NOMO-1 treated with dmso at 0.1 percent for 144 hours (cell line): ENCODE measurements around the gene CEP295NL.
A peak's percentile ranks its signal among the peaks of the same experiment; 100 is the strongest.
"Not testable (repeated sequence)": the region's sequence is repeated elsewhere in the genome, so short reads cannot be mapped to it uniquely, and the experiment has no call there.

Experiments
- DNase-seq: peaks from one replicate; lab custom pipeline; 2025; ENCODE audit not compliant: unreplicated experiment; lab: John Stamatoyannopoulos, UW

Gene CEP295NL

GRCh38 chr17:78910497-78911284, 7.7 kb upstream of the CEP295NL start:
- peak; percentile 57 for DNase-seq

DNA sequence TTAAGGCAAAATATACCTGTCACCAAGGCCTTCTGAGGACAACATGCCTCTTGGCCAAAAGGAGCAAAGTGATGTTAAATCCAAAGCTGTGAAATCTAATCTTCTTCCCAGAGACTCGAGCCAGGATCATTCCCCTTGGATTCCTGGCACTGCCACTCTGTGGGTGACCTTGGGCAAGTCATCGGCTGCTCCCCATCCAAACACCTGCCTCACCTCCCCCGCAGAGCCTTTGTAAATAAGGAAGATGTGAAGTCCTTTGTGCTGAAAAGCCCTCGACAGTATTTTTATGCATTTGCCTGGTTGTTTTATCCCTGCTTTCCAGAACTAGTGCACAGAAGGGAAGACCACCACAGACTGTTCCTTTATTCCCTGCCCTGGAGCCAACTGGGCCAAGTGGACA, 5.4 kb upstream of the CEP295NL start:
- DNase-seq, result no peak

- no peak for DNase-seq
Measured at GRCh38 chr17:78905541-78905940, 2.5 kb upstream of the CEP295NL start.

- DNase-seq, result no peak
Measured at GRCh38 chr17:78905116-78905515, 2.1 kb upstream of the CEP295NL start.

DNA sequence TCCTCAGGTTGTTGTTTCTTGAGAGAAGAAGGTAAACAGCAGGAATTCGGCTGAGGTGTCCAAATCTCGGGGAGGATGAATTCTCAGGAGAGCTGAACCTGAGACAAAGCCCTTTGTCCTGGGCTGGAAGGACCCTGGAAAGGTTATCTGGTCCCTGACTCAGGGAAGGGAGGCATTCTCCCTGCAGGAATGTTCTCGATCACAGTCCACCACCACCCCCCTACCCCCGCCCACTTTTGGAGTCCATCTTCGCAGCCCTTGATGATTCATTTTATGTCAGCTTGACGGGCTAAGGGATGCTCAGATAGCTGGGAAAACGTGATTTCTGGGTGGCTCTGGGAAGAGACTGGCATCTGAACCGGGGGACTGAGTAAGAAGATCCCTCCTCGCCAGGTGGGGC, 1.4 kb upstream of the CEP295NL start:
- DNase-seq, result no peak

GRCh38 chr17:78902231-78902630, 770 bp downstream of the CEP295NL start:
- not testable (repeated sequence) for DNase-seq

DNA sequence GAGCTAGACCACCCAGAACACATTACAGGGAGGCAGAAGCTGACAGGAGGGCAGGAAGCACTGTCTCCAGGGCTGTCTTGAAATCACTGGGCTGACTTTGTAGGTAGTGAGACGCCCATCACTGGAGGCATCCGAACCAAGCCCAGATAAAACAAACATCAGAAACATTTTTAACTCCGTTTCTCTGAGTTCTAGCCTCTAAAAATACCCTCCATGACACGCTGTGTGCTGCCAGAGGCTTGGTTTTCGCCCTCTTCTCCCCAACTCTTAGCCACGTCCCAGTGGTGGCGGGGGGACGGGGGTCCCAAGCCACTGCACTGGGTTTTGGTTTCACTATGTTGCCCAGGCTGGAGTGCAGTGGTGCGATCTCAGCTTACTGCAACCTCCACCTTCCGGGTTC, 1.2 kb downstream of the CEP295NL start:
- DNase-seq, result no peak

- no peak for DNase-seq
Measured at GRCh38 chr17:78900816-78901215, 2.2 kb downstream of the CEP295NL start.

GRCh38 chr17:78899361-78900260, 3.4 kb downstream of the CEP295NL start:
- DNase-seq, result no peak

- DNase-seq, result no peak
Measured at GRCh38 chr17:78898947-78899346, 4.1 kb downstream of the CEP295NL start.

GRCh38 chr17:78898075-78898836, 4.7 kb downstream of the CEP295NL start:
- no peak for DNase-seq

DNA sequence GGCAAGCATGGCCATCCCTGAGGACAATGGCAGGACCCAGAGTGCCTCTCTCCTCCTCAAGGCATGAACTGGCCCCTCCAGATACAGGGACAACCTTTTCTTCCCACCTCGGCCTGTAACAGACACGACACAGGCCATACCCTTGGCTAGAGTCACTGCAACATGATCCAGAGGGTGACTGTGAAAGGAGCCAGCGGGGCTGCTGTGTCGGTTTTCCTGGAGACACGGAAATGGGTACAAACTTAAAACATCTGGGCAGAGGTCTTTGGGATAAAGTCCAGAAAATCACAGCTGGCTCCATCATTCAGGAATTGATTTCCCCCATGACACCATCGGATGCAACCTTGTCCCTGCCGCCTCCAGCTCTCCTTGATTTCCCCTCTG, 5.3 kb downstream of the CEP295NL start:
- DNase-seq, result no peak

DNA sequence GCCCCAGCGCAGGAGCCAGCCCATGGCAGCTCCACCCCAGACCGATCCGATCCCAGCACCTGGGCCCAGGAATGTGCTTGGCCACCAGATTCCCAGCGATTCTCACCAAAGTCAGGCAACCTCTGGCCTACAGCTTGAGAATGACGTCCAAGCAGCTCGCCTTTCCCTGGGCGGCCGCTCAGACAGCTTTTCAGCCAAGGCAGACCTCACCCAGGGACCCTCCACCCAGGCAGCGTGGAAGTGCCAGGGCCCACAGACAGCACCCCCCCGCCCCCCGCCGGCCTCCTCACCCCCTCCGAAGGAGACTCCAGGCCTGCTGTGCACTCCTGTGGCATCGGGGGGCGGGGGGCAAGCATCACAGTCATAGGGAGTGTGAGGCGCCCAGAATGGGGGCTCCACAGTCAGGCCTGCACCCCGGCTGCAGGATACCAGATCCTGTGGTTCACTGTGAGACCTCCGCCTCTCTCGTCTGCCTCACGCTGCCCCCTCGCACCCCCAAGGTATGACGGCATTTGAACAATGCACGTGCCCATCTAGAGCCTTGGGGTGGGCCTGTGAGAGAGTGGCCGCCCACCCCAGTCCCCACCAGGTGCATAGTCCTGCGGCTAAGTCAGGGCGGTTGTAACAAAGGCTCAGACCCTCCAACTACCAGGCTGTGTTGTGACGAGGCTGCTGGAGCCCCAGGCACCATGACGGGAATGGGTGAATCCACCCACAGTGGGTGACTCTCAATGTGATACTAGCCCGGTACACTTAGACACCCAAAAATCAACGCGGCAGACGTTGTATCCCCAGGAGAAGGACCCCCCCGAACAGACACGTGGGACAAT, 6.0 kb downstream of the CEP295NL start:
- DNase-seq, result no peak

DNA sequence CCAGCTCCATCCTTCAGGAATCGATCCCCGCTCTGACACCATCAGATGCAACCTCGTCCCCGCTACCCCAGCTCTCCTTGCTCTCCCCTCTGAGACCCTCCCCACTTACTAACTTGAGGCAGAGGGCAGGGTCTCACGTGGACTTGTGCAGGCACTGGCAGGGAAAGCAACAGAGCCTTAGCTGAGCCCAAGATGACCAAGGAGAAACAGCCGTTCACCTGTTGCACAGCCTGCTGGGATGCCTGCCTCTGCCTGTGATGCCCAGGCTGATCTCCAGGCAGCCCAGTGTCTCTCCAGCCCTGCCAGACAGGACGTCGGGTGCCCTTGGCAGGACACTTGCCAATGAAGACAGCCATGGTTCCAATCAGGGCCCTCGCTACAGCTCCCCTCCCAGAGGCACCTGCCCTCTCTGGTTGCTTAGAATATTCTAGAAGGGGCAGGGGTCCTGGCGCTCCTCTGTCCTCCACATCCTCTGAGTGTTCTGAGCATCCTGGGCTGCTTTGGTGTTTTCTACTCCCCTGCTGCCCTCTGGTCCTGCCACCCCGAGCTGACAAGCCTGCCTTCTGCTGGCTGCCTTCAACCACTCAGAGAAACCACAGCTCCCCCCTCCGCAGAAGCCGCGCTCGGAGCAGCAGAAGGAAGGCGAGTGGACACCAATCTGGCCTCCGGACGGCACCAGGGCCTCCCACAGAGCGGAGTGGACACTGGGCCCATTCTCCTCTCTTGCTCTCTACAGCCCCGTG, 6.7 kb downstream of the CEP295NL start:
- no peak for DNase-seq

GRCh38 chr17:78895322-78895721, 7.7 kb downstream of the CEP295NL start:
- no peak for DNase-seq

GRCh38 chr17:78893684-78894083, 9.3 kb downstream of the CEP295NL start:
- DNase-seq, result no peak

DNA sequence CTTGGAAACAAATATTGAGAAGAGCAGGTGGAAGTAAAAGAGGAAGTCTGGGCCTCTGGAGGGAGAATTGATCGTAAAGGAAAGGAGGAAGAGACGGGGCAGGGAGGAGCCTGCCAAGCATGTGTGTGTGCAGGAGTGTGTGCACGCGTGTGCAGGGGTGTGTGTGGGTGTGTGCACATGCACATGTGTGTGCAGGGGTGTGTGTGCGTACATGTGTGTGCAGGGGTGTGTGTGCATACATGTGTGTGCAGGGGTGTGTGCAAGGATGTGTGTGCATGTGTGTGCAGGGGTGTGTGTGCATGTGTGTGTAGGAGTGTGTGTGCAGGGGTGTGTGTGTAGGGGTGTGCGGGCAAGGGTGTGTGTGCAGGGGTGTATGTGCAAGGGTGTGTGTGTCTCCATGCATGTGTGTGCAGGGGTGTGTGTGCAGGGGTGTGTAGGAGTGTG, 10.0 kb downstream of the CEP295NL start:
- DNase-seq, result peak; percentile 63

DNA sequence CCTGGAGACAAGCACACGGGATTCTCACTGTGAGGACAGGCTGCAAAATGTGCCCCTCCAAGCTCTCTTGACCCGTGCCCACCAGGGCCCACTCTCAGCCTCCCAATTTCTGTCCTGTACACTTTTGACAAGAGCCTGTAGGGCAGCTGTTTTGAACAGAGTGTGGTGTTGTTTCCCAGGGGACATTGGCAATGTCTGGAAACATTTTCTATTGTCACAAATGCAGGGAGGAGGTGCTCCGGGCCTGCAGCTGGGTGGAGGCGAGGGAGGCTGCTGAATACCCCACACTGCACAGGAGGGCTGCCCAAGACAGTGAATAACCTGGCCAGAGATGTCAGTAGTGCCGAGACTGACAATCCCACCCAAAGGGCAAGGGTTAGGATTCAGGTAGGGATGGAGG, 10.5 kb downstream of the CEP295NL start:
- DNase-seq, result no peak

GRCh38 chr17:78892062-78892456, 10.9 kb downstream of the CEP295NL start:
- DNase-seq, result no peak
